MM.1S (cell line): Measurements from ENCODE around the gene OASL.

ENCODE experiments used
- DNase-seq: peaks from one replicate; pipeline ENCODE4 v3.0.0-alpha.2; 2015
- H2AFZ ChIP-seq: fragments of 300-600 bp; sonication (generic); 2 replicates; pipeline ENCODE4 v1.6.0; 2016; ENCODE audit warnings: antibody characterized with exemption, low read length
- H3F3A ChIP-seq: fragments of 300-600 bp; sonication (generic); 2 replicates; pipeline ENCODE4 v1.6.1; 2016; ENCODE audit warnings: mild to moderate bottlenecking, antibody characterized with exemption, low read length, moderate library complexity, mixed read lengths; ENCODE audit not compliant: insufficient read depth
- H3K27ac ChIP-seq: fragments of 300-600 bp; sonication (generic); 2 replicates; pipeline ENCODE4 v1.5.1; 2016; ENCODE audit warnings: mild to moderate bottlenecking, low read length
- H3K27me3 ChIP-seq: fragments of 300-600 bp; sonication (generic); replicated peaks from 2 replicates; pipeline ENCODE4 v1.6.0; 2016; ENCODE audit warnings: low read length; ENCODE audit not compliant: insufficient read depth
- H3K36me3 ChIP-seq: fragments of 300-600 bp; sonication (generic); replicated peaks from 2 replicates; pipeline ENCODE4 v1.6.1; 2016; ENCODE audit warnings: mild to moderate bottlenecking, low read length, mixed read lengths; ENCODE audit not compliant: insufficient read depth
- H3K4me1 ChIP-seq: fragments of 300-600 bp; sonication (generic); 2 replicates; pipeline ENCODE4 v1.6.1; 2016; ENCODE audit warnings: low read length, mixed read lengths
- H3K4me2 ChIP-seq: fragments of 300-600 bp; sonication (generic); 2 replicates; pipeline ENCODE4 v1.6.0; 2016; ENCODE audit warnings: low read depth, low read length
- H3K4me3 ChIP-seq: fragments of 300-600 bp; sonication (generic); 2 replicates; pipeline ENCODE4 v1.5.1; 2016; ENCODE audit warnings: low read length, mixed read lengths
- H3K79me2 ChIP-seq: fragments of 300-600 bp; sonication (generic); 2 replicates; pipeline ENCODE4 v1.6.1; 2016; ENCODE audit warnings: mixed run types, low read length, mixed read lengths
- H3K9ac ChIP-seq: fragments of 300-600 bp; sonication (generic); 2 replicates; pipeline ENCODE4 v1.6.1; 2016; ENCODE audit warnings: low read length, mixed read lengths
- H3K9me2 ChIP-seq: fragments of 300-600 bp; sonication (generic); replicated peaks from 2 replicates; pipeline ENCODE4 v1.6.1; 2016; ENCODE audit warnings: mild to moderate bottlenecking, low read length, mixed read lengths; ENCODE audit not compliant: insufficient read depth
- H3K9me3 ChIP-seq: fragments of 300-600 bp; sonication (generic); replicated peaks from 2 replicates; pipeline ENCODE4 v1.6.1; 2016; ENCODE audit warnings: mild to moderate bottlenecking, low read length, mixed read lengths; ENCODE audit not compliant: insufficient read depth
- H4K20me1 ChIP-seq: fragments of 300-600 bp; sonication (generic); 2 replicates; pipeline ENCODE4 v1.6.1; 2016; ENCODE audit warnings: mild to moderate bottlenecking, low read length, moderate library complexity, mixed read lengths; ENCODE audit not compliant: insufficient read depth
- EZH2 ChIP-seq: fragments of 300-600 bp; sonication (generic); optimal IDR thresholded peaks from 2 replicates; pipeline ENCODE3; 2017; ENCODE audit warnings: low read depth, mild to moderate bottlenecking, antibody characterized with exemption, low read length, mixed read lengths
- EZH2phosphoT487 ChIP-seq: fragments of 300-600 bp; sonication (generic); IDR thresholded peaks from 2 replicates; pipeline ENCODE4 v1.6.1; 2018; ENCODE audit warnings: antibody characterized with exemption, low read length
- TF ChIP-seq, protein P1 (sequence below): fragments of 300-600 bp; sonication (generic); IDR thresholded peaks from 2 replicates; pipeline ENCODE4 v1.5.1; 2016; ENCODE audit warnings: antibody characterized with exemption, low read length, mixed read lengths

Gene OASL

DNA sequence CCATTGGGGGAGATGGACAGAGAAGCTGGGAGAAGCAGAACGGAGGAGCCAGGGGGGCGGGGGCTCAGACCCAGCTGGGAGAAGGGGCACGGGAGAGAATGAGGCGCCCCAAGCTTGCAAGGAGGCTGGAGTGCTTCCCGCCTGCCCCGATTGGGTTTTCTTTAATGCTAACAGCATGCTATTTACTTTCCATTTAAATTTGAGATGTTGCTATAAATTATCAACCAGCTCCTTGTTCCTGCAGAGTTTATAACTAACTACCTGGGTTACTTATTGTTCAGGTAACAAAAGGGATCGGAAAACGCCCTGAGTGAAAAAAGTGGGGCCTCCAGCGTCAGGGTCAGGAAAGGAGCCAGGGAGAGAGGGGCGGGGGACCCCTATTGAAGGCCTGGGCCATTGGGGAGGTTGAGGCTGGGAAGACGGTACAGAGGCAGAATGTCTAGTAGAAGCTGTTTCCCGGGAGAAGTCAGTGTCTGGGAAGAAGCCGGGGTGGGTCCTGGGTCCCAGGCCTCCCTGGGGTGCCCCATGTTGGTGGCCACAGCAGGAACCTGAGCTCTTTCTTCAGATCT, 58.2 kb downstream of the OASL start:
- Histone ChIP-seq H2AFZ (no peak overlapping the region), H4K20me1 (no peaks in the 10 kb centered on the region), H3F3A (no peaks in the 10 kb centered on the region), H3K27ac (no peak overlapping the region), H3K9me2 (no peaks in the 10 kb centered on the region), H3K36me3 (no peaks in the 10 kb centered on the region), H3K4me3 (no peak overlapping the region), H3K4me1 (no peaks in the 10 kb centered on the region), H3K9me3 (no peaks in the 10 kb centered on the region), H3K9ac (no peak overlapping the region), H3K27me3 (no peaks in the 10 kb centered on the region), H3K4me2 (no peak overlapping the region), H3K79me2 (no peaks in the 10 kb centered on the region)
- TF ChIP-seq EZH2 = no peak
- TF ChIP-seq, protein P1, sequence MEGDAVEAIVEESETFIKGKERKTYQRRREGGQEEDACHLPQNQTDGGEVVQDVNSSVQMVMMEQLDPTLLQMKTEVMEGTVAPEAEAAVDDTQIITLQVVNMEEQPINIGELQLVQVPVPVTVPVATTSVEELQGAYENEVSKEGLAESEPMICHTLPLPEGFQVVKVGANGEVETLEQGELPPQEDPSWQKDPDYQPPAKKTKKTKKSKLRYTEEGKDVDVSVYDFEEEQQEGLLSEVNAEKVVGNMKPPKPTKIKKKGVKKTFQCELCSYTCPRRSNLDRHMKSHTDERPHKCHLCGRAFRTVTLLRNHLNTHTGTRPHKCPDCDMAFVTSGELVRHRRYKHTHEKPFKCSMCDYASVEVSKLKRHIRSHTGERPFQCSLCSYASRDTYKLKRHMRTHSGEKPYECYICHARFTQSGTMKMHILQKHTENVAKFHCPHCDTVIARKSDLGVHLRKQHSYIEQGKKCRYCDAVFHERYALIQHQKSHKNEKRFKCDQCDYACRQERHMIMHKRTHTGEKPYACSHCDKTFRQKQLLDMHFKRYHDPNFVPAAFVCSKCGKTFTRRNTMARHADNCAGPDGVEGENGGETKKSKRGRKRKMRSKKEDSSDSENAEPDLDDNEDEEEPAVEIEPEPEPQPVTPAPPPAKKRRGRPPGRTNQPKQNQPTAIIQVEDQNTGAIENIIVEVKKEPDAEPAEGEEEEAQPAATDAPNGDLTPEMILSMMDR = no peak
- TF ChIP-seq EZH2phosphoT487 = no peak
- DNase-seq = no peak

- H3K4me2 ChIP-seq = no peak overlapping the region
- no peak overlapping the region for H3K27ac ChIP-seq
Measured at GRCh38 chr12:120979862-120980696, 59.0 kb downstream of the OASL start.

GRCh38 chr12:120979220-120979861, 59.7 kb downstream of the OASL start:
- TF ChIP-seq, protein P1 = no peak
- TF ChIP-seq EZH2 (no peak), EZH2phosphoT487 (no peak)
- Histone ChIP-seq H4K20me1 (no peaks in the 10 kb centered on the region), H3K36me3 (no peaks in the 10 kb centered on the region), H3F3A (no peaks in the 10 kb centered on the region), H3K27me3 (no peaks in the 10 kb centered on the region), H3K9me2 (no peaks in the 10 kb centered on the region), H3K4me3 (no peak overlapping the region), H3K4me1 (no peaks in the 10 kb centered on the region), H2AFZ (no peak overlapping the region), H3K4me2 (no peak overlapping the region), H3K27ac (no peak overlapping the region), H3K79me2 (no peaks in the 10 kb centered on the region), H3K9me3 (no peaks in the 10 kb centered on the region), H3K9ac (no peak overlapping the region)
- DNase-seq = no peak

More at GRCh38 chr12:120979862-120980696, 59.0 kb downstream of the OASL start:
- Histone ChIP-seq H4K20me1 (no peaks in the 10 kb centered on the region), H2AFZ (no peak overlapping the region), H3K27me3 (no peaks in the 10 kb centered on the region), H3K36me3 (no peaks in the 10 kb centered on the region), H3K79me2 (no peaks in the 10 kb centered on the region), H3K9me3 (no peaks in the 10 kb centered on the region), H3K4me1 (no peaks in the 10 kb centered on the region), H3K9me2 (no peaks in the 10 kb centered on the region), H3F3A (no peaks in the 10 kb centered on the region), H3K4me3 (no peak overlapping the region), H3K9ac (no peak overlapping the region)
- no peak for DNase-seq
- no peak for TF ChIP-seq EZH2
- no peak for TF ChIP-seq EZH2phosphoT487
- TF ChIP-seq, protein P1 = no peak
